T-helper 1 cell treated with Interleukin-12 subunit alpha and Interleukin-12 subunit beta and Interleukin-4 antibody, amounts not matched to agents 30 ng/mL and 1 ng/mL, for 36 hours (primary cell): ENCODE results near the gene RLN1. TPM values are rescaled to one million over a fixed set of nuclear protein-coding genes. Genes with fewer than 3 reads are reported as not detected.
"Not testable (repeated sequence)": the region's sequence is repeated elsewhere in the genome, so short reads cannot be mapped to it uniquely, and the experiment has no call there.

ENCODE experiments used
- intact Hi-C: fragments of 100-400 bp; cut with micrococcal nuclease; formaldehyde crosslinking; loops from one replicate; pipeline ENCODE4 v1.15.1; 2024
- total RNA-seq: library from RNA; stranded (reverse); gene quantifications from 2 replicates; pipeline ENCODE4 v1.2.3, GENCODE V29; 2022

The RLN1 gene, protein sequence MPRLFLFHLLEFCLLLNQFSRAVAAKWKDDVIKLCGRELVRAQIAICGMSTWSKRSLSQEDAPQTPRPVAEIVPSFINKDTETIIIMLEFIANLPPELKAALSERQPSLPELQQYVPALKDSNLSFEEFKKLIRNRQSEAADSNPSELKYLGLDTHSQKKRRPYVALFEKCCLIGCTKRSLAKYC
- 0.80 and 1.9 TPM in 2 replicates for total RNA-seq

GRCh38 chr9:5338992-5339981 is at the start of gene RLN1:
Gene RLN1 (minus strand): TSS chr9:5339876. CDS start chr9:5339746, 130 bp downstream.
- intact Hi-C loops, result loop anchor here (2.0 to 5.0 kb wide), 3 partner anchors 152 to 288 kb away; partner anchors contain the start of gene INSL6

DNA sequence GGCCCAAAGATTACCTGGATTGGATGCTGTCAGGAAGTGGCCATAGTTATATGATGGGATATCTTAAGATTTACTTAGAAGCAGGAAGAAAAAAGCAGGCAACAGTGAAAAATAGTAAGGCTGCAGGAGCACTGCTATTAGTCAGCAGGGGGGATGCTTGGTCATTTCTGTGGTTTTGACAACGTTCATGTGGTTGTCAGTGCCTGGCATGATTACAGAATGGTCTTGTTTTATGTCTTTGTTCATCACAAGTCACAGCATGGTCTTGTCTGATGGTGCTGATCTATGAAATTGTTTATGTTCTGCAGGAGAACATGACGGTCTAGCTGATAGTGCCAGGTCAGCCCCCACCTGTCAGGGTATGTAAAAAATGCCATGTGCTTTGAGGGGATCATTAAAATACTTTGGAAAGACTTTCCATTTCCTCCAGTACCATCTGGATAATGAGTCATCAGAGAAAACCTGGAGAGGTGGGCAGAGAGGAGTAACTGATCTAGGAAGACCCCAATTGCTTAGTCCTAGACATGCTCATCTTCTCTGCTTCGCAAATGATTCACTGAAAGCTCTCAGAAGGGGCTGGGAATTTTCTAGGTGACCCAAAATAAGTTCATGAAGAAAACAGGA is 49.5 kb upstream of the RLN1 start:
- intact Hi-C loops, result no loop called here

GRCh38 chr9:5388026-5388819 is 48.5 kb upstream of the RLN1 start:
- intact Hi-C loops, result no loop called here

DNA sequence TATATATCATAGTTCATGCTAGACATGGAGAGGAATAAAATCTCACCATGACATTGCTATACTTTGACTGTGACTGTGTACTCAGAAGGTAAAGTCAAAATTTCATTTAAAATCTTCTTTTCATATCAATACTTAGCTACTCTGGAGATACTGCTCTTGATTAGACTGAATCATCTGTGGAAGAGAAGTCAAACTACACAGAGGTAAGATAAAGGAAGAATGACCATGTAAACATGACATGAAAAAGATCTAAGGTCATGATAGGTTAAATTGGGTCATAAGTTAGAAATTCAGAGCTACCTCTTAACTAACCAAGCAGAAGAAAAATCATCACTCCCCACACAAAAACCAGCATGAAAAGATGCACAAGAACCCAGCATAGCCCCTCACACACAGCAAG is 44.8 kb upstream of the RLN1 start:
- intact Hi-C loops, result no loop called here

GRCh38 chr9:5382479-5382878 is 42.8 kb upstream of the RLN1 start:
- intact Hi-C loops, result no loop called here

GRCh38 chr9:5375790-5376477 is 36.3 kb upstream of the RLN1 start:
- intact Hi-C loops, result loop anchor here (1.0 kb wide), 1 partner anchor 11 kb away; no protein-coding TSS in a partner anchor

DNA sequence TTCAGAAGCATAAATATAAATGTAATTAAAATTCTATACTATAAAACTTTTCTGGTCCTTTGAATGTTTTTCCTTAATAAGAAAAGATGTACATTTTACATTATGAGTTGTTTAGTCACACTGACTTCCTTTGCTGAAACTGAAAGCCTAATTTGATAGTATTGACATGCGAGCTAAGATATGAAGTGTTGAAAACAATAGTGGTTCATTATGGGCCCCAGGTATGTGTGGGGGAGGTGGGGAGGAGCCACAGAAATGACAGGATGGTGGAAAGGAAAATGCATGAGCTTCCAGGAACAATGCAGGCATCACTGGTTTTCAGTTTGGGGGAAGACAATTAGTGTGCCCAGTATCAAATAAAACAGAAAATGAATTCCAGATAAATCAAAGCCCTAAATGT is 35.4 kb upstream of the RLN1 start:
- intact Hi-C loops, result loop anchor here (1.0 kb wide), 1 partner anchor 10 kb away; no protein-coding TSS in a partner anchor

DNA sequence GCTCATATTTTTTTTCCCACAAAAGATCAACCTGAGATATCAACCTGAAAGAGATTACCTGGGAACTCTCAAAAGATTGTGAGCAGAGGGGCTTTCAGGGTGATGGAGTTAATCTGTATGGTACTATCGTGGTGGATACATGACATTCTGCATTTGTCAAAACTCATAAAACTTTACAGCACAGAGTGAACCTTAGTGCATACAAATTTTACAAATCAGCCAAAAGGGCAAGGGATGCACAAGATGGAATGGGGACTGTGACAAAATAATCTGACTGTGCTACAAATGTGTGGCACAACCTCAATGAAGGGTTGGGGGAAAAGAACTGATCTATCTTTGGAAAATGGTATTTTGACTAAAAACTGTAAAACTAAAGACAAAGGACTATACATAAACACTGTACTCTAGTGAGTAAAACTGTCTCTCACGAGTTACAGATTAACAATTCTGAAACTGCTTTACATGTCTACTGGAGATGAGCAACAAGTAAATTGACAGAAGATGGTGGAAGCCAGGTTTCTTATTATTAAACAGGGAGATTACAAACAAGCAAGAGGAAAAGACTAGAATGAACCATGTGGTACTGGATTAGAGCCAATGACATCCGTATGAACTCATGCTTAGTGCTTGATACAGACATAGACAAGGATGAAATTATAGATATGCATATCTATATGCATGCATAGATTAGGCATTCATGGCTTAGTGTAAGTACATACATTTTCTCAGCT is 24.8 kb upstream of the RLN1 start:
- intact Hi-C loops, result loop anchor here (1.0 kb wide), 1 partner anchor 11 kb away; no protein-coding TSS in a partner anchor

- intact Hi-C loops, result no loop called here
These were observed 21.8 kb upstream of the RLN1 start for GRCh38 chr9:5361326-5362010.

DNA sequence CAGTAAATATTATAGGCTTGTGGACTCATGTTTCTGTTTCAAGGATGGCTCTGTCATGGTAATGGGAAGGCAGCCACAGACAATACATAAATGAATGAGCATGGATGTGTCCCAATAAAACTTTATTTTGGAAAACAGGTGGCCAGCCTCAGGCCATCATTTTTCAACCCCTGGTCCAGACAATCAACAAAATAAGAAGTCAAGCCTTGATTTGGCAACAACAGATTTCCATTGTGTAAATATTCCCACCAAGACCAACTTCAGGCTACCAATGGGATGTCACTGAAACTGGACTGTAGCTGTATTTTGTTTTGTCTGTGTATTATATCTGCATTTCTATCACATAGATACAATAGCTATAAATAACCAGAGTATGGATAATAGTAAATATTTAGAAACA is 20.7 kb upstream of the RLN1 start:
- intact Hi-C loops, result no loop called here

GRCh38 chr9:5357431-5358105 is 17.9 kb upstream of the RLN1 start:
- intact Hi-C loops, result no loop called here

DNA sequence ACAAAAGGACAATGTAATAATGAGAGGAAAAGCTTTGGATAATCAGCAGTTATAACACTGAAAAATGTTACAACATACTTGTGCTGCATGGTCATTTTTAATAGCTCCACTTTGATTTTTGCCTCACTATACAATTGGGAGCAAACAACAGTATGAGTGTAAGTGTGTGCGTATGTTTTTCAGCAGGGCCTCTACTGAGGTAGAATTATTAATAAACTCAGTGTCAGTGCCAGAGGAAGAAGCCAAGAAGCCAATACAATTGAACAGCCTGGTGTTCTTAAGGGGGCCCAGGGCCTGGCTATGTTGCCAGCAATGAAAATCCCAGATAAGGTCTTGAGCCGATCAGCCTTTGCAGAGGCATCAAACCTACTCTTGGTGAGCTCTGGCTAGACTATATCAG is 16.1 kb upstream of the RLN1 start:
- intact Hi-C loops, result no loop called here

DNA sequence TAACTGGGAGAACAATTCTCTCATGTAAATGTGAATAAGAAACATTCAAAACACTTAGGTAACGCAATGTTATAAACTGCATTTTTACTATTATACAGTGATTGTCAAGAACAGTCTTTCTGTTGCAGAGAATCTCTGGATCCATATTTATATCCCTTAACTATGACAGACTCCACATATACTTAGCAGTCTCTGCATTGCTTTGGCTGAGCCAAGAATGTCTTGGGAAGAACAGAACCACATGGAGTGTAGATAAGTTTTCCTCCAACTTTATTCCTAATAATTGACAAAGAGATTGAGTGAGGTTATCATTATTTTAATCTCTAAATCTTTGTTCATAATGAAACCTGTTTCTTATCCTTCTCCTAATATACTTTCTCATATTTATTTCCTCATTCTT is 15.6 kb upstream of the RLN1 start:
- intact Hi-C loops, result no loop called here

DNA sequence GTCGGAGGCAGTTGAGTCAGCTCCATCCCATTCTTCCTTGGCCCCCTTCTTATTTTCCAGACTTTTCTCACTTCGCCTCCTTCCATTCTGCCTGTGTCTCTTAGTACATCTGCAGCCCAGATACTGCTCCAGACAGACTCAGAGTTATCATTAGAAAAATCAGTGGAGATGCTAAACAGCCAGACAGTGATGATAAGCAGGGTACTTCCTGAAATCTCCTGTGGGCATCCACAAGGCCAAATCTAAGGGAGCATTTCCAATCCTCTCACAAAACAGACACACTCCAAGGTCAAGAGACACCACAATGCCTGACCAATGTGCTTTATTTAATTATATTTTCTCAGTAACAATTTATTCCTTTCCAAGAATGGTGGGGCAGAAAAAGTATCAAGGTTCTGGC is 14.5 kb upstream of the RLN1 start:
- intact Hi-C loops, result no loop called here

DNA sequence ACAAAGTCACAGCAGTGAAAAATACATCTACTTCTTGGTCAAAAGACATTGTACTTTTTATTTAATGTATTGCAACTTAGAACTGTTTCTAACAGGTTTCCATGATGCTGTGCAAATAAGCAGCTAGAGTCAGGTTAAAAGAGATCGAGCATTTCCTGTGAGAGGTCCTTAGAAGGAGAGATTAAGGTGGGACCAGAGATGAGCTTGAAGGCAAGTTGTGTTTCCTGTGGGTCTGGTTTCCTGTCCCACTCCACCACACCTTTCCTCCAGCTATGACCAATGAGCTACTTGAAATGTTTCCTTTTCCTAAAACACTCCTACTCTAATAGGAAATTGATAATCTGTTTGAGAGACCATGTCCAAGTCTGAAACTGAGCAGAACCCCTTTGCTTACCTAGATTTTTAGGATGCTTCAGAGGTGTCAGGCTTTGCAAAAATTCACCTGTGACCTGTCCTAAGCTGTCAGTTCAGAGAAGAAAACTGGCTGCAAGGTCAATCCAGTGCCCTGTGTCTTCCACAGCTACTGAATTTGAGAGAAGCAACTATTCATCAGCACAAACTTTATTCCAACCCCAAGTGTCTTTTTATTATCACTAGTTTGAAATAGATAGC is 13.1 kb upstream of the RLN1 start:
- intact Hi-C loops, result loop anchor here (1.0 kb wide), 1 partner anchor 16 kb away; no protein-coding TSS in a partner anchor

GRCh38 chr9:5336688-5337087 is 3.0 kb downstream of the RLN1 start:
- intact Hi-C loops, result loop anchor here (1.0 to 5.0 kb wide), 4 partner anchors 16 to 251 kb away; partner anchors contain the start of genes INSL6 and RLN2

DNA sequence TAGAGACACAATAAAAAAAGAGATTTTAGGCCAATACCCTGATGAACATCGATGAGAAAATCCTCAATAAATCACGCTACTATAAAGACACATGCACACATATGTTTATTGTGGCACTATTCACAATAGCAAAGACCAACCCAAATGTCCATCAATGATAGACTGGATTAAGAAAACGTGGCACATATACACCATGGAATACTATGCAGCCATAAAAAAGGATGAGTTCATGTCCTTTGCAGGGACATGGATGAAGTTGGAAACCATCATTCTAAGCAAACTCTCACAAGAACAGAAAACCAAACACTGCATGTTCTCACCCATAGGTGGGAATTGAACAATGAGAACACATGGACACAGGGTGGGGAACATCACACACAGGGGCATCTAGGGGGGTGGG is 8.4 kb downstream of the RLN1 start:
- intact Hi-C loops, result not testable (repeated sequence)
